Uterus (tissue), 2 donors: Measurements from ENCODE around the gene DDX42.

Source experiments
- CTCF ChIP-seq, 4 experiments: fragments of 200-600 bp in 2 of 4; fragments of 450-650 bp in 2 of 4; sonication (generic) in 2 of 4; IDR thresholded peaks; one replicate each; pipeline ENCODE4 v1.5.1; 2016 to 2019; ENCODE audit warnings: antibody characterized with exemption in 4 of 4, mild to moderate bottlenecking in 2 of 4, moderate library complexity in 1 of 4
- POLR2A ChIP-seq, 2 donors: fragments of 450-650 bp; IDR thresholded peaks; one replicate each; pipeline ENCODE4 v1.6.1; 2016; ENCODE audit warnings: antibody characterized with exemption in 2 of 2, mild to moderate bottlenecking in 1 of 2, moderate library complexity in 1 of 2

- no peak for TF ChIP-seq CTCF (IDR thresholded peaks at IDR 0.05)
- no peak for TF ChIP-seq POLR2A (IDR thresholded peaks at IDR 0.05)
These were observed 1.1 kb upstream of the DDX42 start for GRCh38 chr17:63772801-63773271.
